ENCODE data around the gene SMIM45.

Gene SMIM45

GRCh38 chr22:41910050-41911000 lies 41.6 kb upstream of the SMIM45 start:
- Histone ChIP-seq H3K27me3 (ENCODE audit: control insufficient read depth, insufficient read depth, low read length) (peaks cover 52% of the 10 kb centered on the region), H3K27ac (ENCODE audit: low read depth, low read length) (no peak overlapping the region), H3K9me3 (ENCODE audit: control insufficient read depth, insufficient read depth, low read length) (no peaks in the 10 kb centered on the region), H3K4me1 (ENCODE audit: control insufficient read depth, insufficient read depth, low read length) (peaks cover 34% of the 10 kb centered on the region), H3K36me3 (ENCODE audit: control insufficient read depth, insufficient read depth, low read length) (peaks cover 42% of the 10 kb centered on the region), H3K4me3 (ENCODE audit: low read depth, low read length) (no peak overlapping the region)
- peak in 2 of 6 donors; percentile 48 to 72 for DNase-seq (ENCODE audit: low read depth in 4 of 6, low spot score in 6 of 6)
- under 1% methylated on average over 112 of the region's 112 CpGs for WGBS (ENCODE audit: insufficient coverage)

- no peak for DNase-seq (ENCODE audit: low read depth in 4 of 6, low spot score in 6 of 6)
- Histone ChIP-seq H3K4me3 (ENCODE audit: low read depth, low read length) (no peak overlapping the region), H3K36me3 (ENCODE audit: control insufficient read depth, insufficient read depth, low read length) (peaks cover 34% of the 10 kb centered on the region), H3K9me3 (ENCODE audit: control insufficient read depth, insufficient read depth, low read length) (no peaks in the 10 kb centered on the region), H3K4me1 (ENCODE audit: control insufficient read depth, insufficient read depth, low read length) (peaks cover 40% of the 10 kb centered on the region), H3K27ac (ENCODE audit: low read depth, low read length) (no peak overlapping the region), H3K27me3 (ENCODE audit: control insufficient read depth, insufficient read depth, low read length) (peaks cover 60% of the 10 kb centered on the region)
- WGBS (ENCODE audit: insufficient coverage) = 17% methylated on average over 37 of the region's 37 CpGs
Observed at GRCh38 chr22:41911001-41911611, 40.8 kb upstream of the SMIM45 start.

GRCh38 chr22:41912338-41913039 lies 39.5 kb upstream of the SMIM45 start:
- H3K4me3 ChIP-seq (ENCODE audit: low read depth, low read length) = no peak overlapping the region
- H3K4me1 ChIP-seq (ENCODE audit: control insufficient read depth, insufficient read depth, low read length) = peaks cover 40% of the 10 kb centered on the region
- no peak for DNase-seq (ENCODE audit: low read depth in 4 of 6, low spot score in 6 of 6)
- no peaks in the 10 kb centered on the region for H3K9me3 ChIP-seq (ENCODE audit: control insufficient read depth, insufficient read depth, low read length)
- WGBS (ENCODE audit: insufficient coverage) = 81% methylated on average over 7 of the region's 9 CpGs
- no peak overlapping the region for H3K27ac ChIP-seq (ENCODE audit: low read depth, low read length)
- H3K36me3 ChIP-seq (ENCODE audit: control insufficient read depth, insufficient read depth, low read length) = peaks cover 22% of the 10 kb centered on the region
- peaks cover 72% of the 10 kb centered on the region for H3K27me3 ChIP-seq (ENCODE audit: control insufficient read depth, insufficient read depth, low read length)

GRCh38 chr22:41913040-41913719 lies 38.8 kb upstream of the SMIM45 start:
- no peak for DNase-seq (ENCODE audit: low read depth in 4 of 6, low spot score in 6 of 6)
- Histone ChIP-seq H3K4me3 (ENCODE audit: low read depth, low read length) (no peak overlapping the region), H3K27ac (ENCODE audit: low read depth, low read length) (no peak overlapping the region), H3K36me3 (ENCODE audit: control insufficient read depth, insufficient read depth, low read length) (peaks cover 15% of the 10 kb centered on the region), H3K9me3 (ENCODE audit: control insufficient read depth, insufficient read depth, low read length) (no peaks in the 10 kb centered on the region), H3K4me1 (ENCODE audit: control insufficient read depth, insufficient read depth, low read length) (peaks cover 45% of the 10 kb centered on the region), H3K27me3 (ENCODE audit: control insufficient read depth, insufficient read depth, low read length) (peaks cover 79% of the 10 kb centered on the region)
- WGBS (ENCODE audit: insufficient coverage) = 80% methylated on average over 7 of the region's 11 CpGs

- no peak for DNase-seq (ENCODE audit: low read depth in 4 of 6, low spot score in 6 of 6)
- Histone ChIP-seq H3K36me3 (ENCODE audit: control insufficient read depth, insufficient read depth, low read length) (peaks cover 9% of the 10 kb centered on the region), H3K9me3 (ENCODE audit: control insufficient read depth, insufficient read depth, low read length) (no peaks in the 10 kb centered on the region), H3K27me3 (ENCODE audit: control insufficient read depth, insufficient read depth, low read length) (peaks cover 84% of the 10 kb centered on the region), H3K4me3 (ENCODE audit: low read depth, low read length) (no peak overlapping the region), H3K4me1 (ENCODE audit: control insufficient read depth, insufficient read depth, low read length) (peaks cover 43% of the 10 kb centered on the region), H3K27ac (ENCODE audit: low read depth, low read length) (no peak overlapping the region)
- WGBS (ENCODE audit: insufficient coverage) = under 1% methylated on average over 77 of the region's 79 CpGs
Observed at GRCh38 chr22:41913842-41914534, 38.0 kb upstream of the SMIM45 start.

- peaks cover 2% of the 10 kb centered on the region for H3K36me3 ChIP-seq (ENCODE audit: control insufficient read depth, insufficient read depth, low read length)
- H3K4me3 ChIP-seq (ENCODE audit: low read depth, low read length) = no peak overlapping the region
- no peak overlapping the region for H3K27ac ChIP-seq (ENCODE audit: low read depth, low read length)
- H3K9me3 ChIP-seq (ENCODE audit: control insufficient read depth, insufficient read depth, low read length) = no peaks in the 10 kb centered on the region
- H3K27me3 ChIP-seq (ENCODE audit: control insufficient read depth, insufficient read depth, low read length) = peaks cover 85% of the 10 kb centered on the region
- DNase-seq (ENCODE audit: low read depth in 4 of 6, low spot score in 6 of 6) = no peak
- peaks cover 43% of the 10 kb centered on the region for H3K4me1 ChIP-seq (ENCODE audit: control insufficient read depth, insufficient read depth, low read length)
- under 1% methylated on average over 67 of the region's 67 CpGs for WGBS (ENCODE audit: insufficient coverage)
Observed at GRCh38 chr22:41914611-41915034, 37.3 kb upstream of the SMIM45 start.

- WGBS (ENCODE audit: insufficient coverage) = 3% methylated on average over 53 of the region's 63 CpGs
- Histone ChIP-seq H3K27ac (ENCODE audit: low read depth, low read length) (no peak within 1 kb of the TSS), H3K36me3 (ENCODE audit: control insufficient read depth, insufficient read depth, low read length) (peaks cover 2% of the 10 kb centered on the region), H3K4me1 (ENCODE audit: control insufficient read depth, insufficient read depth, low read length) (peaks cover 48% of the 10 kb centered on the region), H3K9me3 (ENCODE audit: control insufficient read depth, insufficient read depth, low read length) (no peaks in the 10 kb centered on the region), H3K27me3 (ENCODE audit: control insufficient read depth, insufficient read depth, low read length) (peaks cover 90% of the 10 kb centered on the region), H3K4me3 (ENCODE audit: low read depth, low read length) (no peak within 1 kb of the TSS)
- peak in 2 of 6 donors; percentile 68 to 75 for DNase-seq (ENCODE audit: low read depth in 4 of 6, low spot score in 6 of 6)
Observed at GRCh38 chr22:41915035-41915785, 36.7 kb upstream of the SMIM45 start, which contains the start of gene SHISA8. Gene SHISA8 (minus strand): TSS chr22:41915074. CDS start chr22:41914667, 407 bp downstream.

DNA sequence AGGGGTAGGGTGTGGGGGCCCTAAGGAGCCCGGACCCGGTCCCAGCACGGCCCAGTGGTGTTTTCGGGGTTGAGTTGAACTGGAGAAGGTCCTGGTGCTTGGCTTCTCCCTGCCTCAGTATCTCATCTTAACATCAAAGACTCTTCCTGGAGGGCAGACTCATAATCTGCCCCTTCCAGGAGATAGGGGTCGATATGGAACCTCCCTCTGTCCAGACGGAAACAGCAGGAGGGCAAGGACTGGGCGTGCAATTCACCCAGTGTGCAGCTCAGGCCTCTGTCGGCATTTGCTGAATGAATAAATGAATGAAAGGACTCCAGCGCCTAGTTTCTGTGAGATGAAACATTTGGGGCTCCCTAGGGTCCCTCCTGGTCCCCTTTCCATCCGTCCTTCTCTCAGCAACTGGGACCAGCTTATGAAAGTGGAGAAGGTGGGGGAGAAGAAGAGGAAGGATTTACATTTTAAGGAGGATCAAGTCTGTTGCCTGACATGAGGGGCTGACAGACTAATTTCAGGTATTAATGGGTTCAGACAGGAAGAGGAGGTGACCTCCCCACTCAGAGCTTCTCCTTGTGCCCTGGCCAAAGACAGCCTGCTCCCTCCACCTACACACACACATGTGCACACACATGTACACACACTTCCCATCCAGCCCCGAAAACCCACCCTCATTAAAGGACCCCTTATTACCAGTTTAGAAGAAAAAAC lies 36.0 kb upstream of the SMIM45 start:
- Histone ChIP-seq H3K4me3 (ENCODE audit: low read depth, low read length) (no peak overlapping the region), H3K36me3 (ENCODE audit: control insufficient read depth, insufficient read depth, low read length) (peaks cover 2% of the 10 kb centered on the region), H3K27ac (ENCODE audit: low read depth, low read length) (no peak overlapping the region), H3K4me1 (ENCODE audit: control insufficient read depth, insufficient read depth, low read length) (peaks cover 48% of the 10 kb centered on the region), H3K9me3 (ENCODE audit: control insufficient read depth, insufficient read depth, low read length) (no peaks in the 10 kb centered on the region), H3K27me3 (ENCODE audit: control insufficient read depth, insufficient read depth, low read length) (peaks cover 86% of the 10 kb centered on the region)
- whole genome bisulfite sequencing (ENCODE audit: insufficient coverage) = 30% methylated on average over 6 of the region's 11 CpGs
- DNase-seq (ENCODE audit: low read depth in 4 of 6, low spot score in 6 of 6) = no peak

All from spinal cord (tissue), 9 donors.